HEK293 (cell line): ENCODE results near the gene LDLRAD2.
A peak's percentile ranks its signal among the peaks of the same experiment; 100 is the strongest.

Experiments
- CTCF ChIA-PET: fragments of 350-600 bp; formaldehyde crosslinking; extraction: SDS; loops from one replicate; lab custom pipeline; 2021; ENCODE audit warnings: antibody characterized with exemption; lab: Yijun Ruan, JAX
- POLR2A ChIA-PET: fragments of 300-600 bp; formaldehyde crosslinking; extraction: SDS; loops from one replicate; lab custom pipeline; 2020; ENCODE audit warnings: antibody characterized with exemption, inconsistent platforms; lab: Yijun Ruan, JAX
- H3K27ac ChIP-seq: fragments of 200-500 bp; sonication (Bioruptor generic); 2 replicates; pipeline ENCODE4 v1.5.1; 2014; ENCODE audit warnings: low read depth, low read length, control low read depth, inconsistent platforms; ENCODE audit errors: extremely low read depth
- H3K36me3 ChIP-seq, 2 experiments: fragments of 200-500 bp in 1 of 2; sonication (Bioruptor generic) in 1 of 2; 1 replicate in 1 of 2; 2 replicates in 1 of 2; pipeline ENCODE4 v1.5.1; 2014 to 2017; ENCODE audit warnings: inconsistent platforms in 2 of 2, low read length in 2 of 2; ENCODE audit not compliant: control insufficient read depth in 2 of 2, insufficient read depth in 1 of 2
- H3K4me1 ChIP-seq: fragments of 200-500 bp; sonication (Bioruptor generic); 2 replicates; pipeline ENCODE4 v1.5.1; 2014; ENCODE audit warnings: mild to moderate bottlenecking, low read length, inconsistent platforms; ENCODE audit not compliant: control insufficient read depth, insufficient read depth
- H3K4me3 ChIP-seq: 2 replicates; pipeline ENCODE4 v1.5.1; 2011; ENCODE audit warnings: low read depth, mild to moderate bottlenecking, control low read depth, low read length, moderate library complexity
- H3K9me3 ChIP-seq: fragments of 200-500 bp; sonication (Bioruptor generic); 2 replicates; pipeline ENCODE4 v1.5.1; 2014; ENCODE audit warnings: low read depth, low read length, inconsistent platforms; ENCODE audit not compliant: control insufficient read depth, insufficient read depth
- BCL6B ChIP-seq: fragments of 450-650 bp; formaldehyde crosslinking; IDR thresholded peaks from 2 replicates; pipeline ENCODE4 v1.5.1; 2017; ENCODE audit warnings: missing biosample characterization, missing genetic modification characterization
- GFI1B ChIP-seq: fragments of 450-650 bp; formaldehyde crosslinking; IDR thresholded peaks from 2 replicates; pipeline ENCODE4 v1.5.1; 2016; ENCODE audit warnings: missing biosample characterization, missing genetic modification characterization
- PRDM2 ChIP-seq: fragments of 450-650 bp; formaldehyde crosslinking; IDR thresholded peaks from 2 replicates; pipeline ENCODE4 v1.5.1; 2016; ENCODE audit warnings: missing biosample characterization, missing genetic modification characterization, borderline replicate concordance
- SP3 ChIP-seq: fragments of 450-650 bp; formaldehyde crosslinking; IDR thresholded peaks from 2 replicates; pipeline ENCODE4 v1.5.1; 2016; ENCODE audit warnings: missing biosample characterization, missing genetic modification characterization
- WT1 ChIP-seq: fragments of 450-650 bp; formaldehyde crosslinking; IDR thresholded peaks from 2 replicates; pipeline ENCODE4 v1.5.1; 2016; ENCODE audit warnings: missing biosample characterization, missing genetic modification characterization
- ZBTB1 ChIP-seq: fragments of 450-650 bp; formaldehyde crosslinking; IDR thresholded peaks from 2 replicates; pipeline ENCODE4 v1.5.1; 2016; ENCODE audit warnings: missing biosample characterization, missing genetic modification characterization
- ZBTB20 ChIP-seq: fragments of 450-650 bp; formaldehyde crosslinking; IDR thresholded peaks from 2 replicates; pipeline ENCODE4 v1.5.1; 2016; ENCODE audit warnings: missing biosample characterization, missing genetic modification characterization
- ZEB2 ChIP-seq: fragments of 450-650 bp; formaldehyde crosslinking; IDR thresholded peaks from 2 replicates; pipeline ENCODE4 v1.5.1; 2016; ENCODE audit warnings: missing biosample characterization, missing genetic modification characterization
- ZFP41 ChIP-seq: fragments of 450-650 bp; formaldehyde crosslinking; IDR thresholded peaks from 2 replicates; pipeline ENCODE4 v1.5.1; 2016; ENCODE audit warnings: missing biosample characterization, missing genetic modification characterization, borderline replicate concordance
- ZNF311 ChIP-seq: fragments of 450-650 bp; formaldehyde crosslinking; IDR thresholded peaks from 2 replicates; pipeline ENCODE4 v1.5.1; 2017; ENCODE audit warnings: missing biosample characterization, missing genetic modification characterization, borderline replicate concordance
- ZNF37A ChIP-seq: fragments of 450-650 bp; IDR thresholded peaks from 2 replicates; pipeline ENCODE4 v1.5.1; 2018; ENCODE audit warnings: missing biosample characterization, missing genetic modification characterization
- ZNF394 ChIP-seq: fragments of 450-650 bp; formaldehyde crosslinking; IDR thresholded peaks from 2 replicates; pipeline ENCODE4 v1.5.1; 2016; ENCODE audit warnings: missing biosample characterization, missing genetic modification characterization, mild to moderate bottlenecking, moderate library complexity, borderline replicate concordance
- ZNF571 ChIP-seq: fragments of 450-650 bp; formaldehyde crosslinking; IDR thresholded peaks from 2 replicates; pipeline ENCODE4 v1.5.0; 2017; ENCODE audit warnings: missing biosample characterization, missing genetic modification characterization
- ZNF670 ChIP-seq: fragments of 450-650 bp; formaldehyde crosslinking; IDR thresholded peaks from 2 replicates; pipeline ENCODE4 v1.5.1; 2016; ENCODE audit warnings: missing biosample characterization, missing genetic modification characterization, low read depth
- ZNF768 ChIP-seq: fragments of 450-650 bp; formaldehyde crosslinking; IDR thresholded peaks from 2 replicates; pipeline ENCODE4 v1.5.1; 2018; ENCODE audit warnings: missing biosample characterization, mild to moderate bottlenecking, missing genetic modification characterization
- ZNF776 ChIP-seq: fragments of 450-650 bp; formaldehyde crosslinking; IDR thresholded peaks from 2 replicates; pipeline ENCODE4 v1.5.0; 2017; ENCODE audit warnings: missing biosample characterization, missing genetic modification characterization, borderline replicate concordance
- ZNF792 ChIP-seq: fragments of 450-650 bp; formaldehyde crosslinking; IDR thresholded peaks from 2 replicates; pipeline ENCODE4 v1.5.1; 2016; ENCODE audit warnings: missing biosample characterization, missing genetic modification characterization
- ZSCAN18 ChIP-seq: fragments of 450-650 bp; formaldehyde crosslinking; IDR thresholded peaks from 2 replicates; pipeline ENCODE4 v1.5.1; 2016; ENCODE audit warnings: missing biosample characterization, missing genetic modification characterization
- ZSCAN30 ChIP-seq: fragments of 450-650 bp; IDR thresholded peaks from 2 replicates; pipeline ENCODE4 v1.5.1; 2018; ENCODE audit warnings: missing biosample characterization, mild to moderate bottlenecking, missing genetic modification characterization, moderate library complexity
- ZXDB ChIP-seq: fragments of 450-650 bp; formaldehyde crosslinking; IDR thresholded peaks from 2 replicates; pipeline ENCODE4 v1.5.1; 2016; ENCODE audit warnings: missing biosample characterization, missing genetic modification characterization
- TF ChIP-seq, protein P1 (sequence below): sonication (generic); formaldehyde crosslinking; IDR thresholded peaks from 2 replicates; pipeline ENCODE4 v1.8.1; 2022; ENCODE audit warnings: mild to moderate bottlenecking, moderate library complexity, missing genetic modification reagents
- TF ChIP-seq, protein P2 (sequence below): fragments of 450-650 bp; formaldehyde crosslinking; IDR thresholded peaks from 2 replicates; pipeline ENCODE4 v1.5.1; 2016; ENCODE audit warnings: missing biosample characterization, missing genetic modification characterization, borderline replicate concordance
- TF ChIP-seq, protein P3 (sequence below): fragments of 450-650 bp; formaldehyde crosslinking; IDR thresholded peaks from 2 replicates; pipeline ENCODE4 v1.5.1; 2016; ENCODE audit warnings: missing biosample characterization, missing genetic modification characterization

The LDLRAD2 gene

GRCh38 chr1:21804536-21804935 is 7.5 kb upstream of the LDLRAD2 start:
- H3K4me1 ChIP-seq: no peaks in the 10 kb centered on the region
- H3K9me3 ChIP-seq: no peaks in the 10 kb centered on the region
- POLR2A ChIA-PET: no interaction called here
- no peaks in the 10 kb centered on the region for H3K36me3 ChIP-seq
- CTCF ChIA-PET: no interaction called here
- TF ChIP-seq PRDM2 (tag by site-specific recombination) (no peak), GFI1B (tag by site-specific recombination) (no peak), ZNF37A (tag by site-specific recombination) (no peak), SP3 (no peak), ZFP41 (tag by site-specific recombination) (no peak), ZEB2 (tag by site-specific recombination) (no peak), ZSCAN30 (tag by site-specific recombination) (no peak), ZSCAN18 (tag by site-specific recombination) (no peak), ZNF776 (tag by site-specific recombination) (no peak)
- TF ChIP-seq, protein P1, sequence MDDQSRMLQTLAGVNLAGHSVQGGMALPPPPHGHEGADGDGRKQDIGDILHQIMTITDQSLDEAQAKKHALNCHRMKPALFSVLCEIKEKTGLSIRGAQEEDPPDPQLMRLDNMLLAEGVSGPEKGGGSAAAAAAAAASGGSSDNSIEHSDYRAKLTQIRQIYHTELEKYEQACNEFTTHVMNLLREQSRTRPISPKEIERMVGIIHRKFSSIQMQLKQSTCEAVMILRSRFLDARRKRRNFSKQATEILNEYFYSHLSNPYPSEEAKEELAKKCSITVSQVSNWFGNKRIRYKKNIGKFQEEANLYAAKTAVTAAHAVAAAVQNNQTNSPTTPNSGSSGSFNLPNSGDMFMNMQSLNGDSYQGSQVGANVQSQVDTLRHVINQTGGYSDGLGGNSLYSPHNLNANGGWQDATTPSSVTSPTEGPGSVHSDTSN (CRISPR knock-in tag): no peak
- TF ChIP-seq, protein P2, sequence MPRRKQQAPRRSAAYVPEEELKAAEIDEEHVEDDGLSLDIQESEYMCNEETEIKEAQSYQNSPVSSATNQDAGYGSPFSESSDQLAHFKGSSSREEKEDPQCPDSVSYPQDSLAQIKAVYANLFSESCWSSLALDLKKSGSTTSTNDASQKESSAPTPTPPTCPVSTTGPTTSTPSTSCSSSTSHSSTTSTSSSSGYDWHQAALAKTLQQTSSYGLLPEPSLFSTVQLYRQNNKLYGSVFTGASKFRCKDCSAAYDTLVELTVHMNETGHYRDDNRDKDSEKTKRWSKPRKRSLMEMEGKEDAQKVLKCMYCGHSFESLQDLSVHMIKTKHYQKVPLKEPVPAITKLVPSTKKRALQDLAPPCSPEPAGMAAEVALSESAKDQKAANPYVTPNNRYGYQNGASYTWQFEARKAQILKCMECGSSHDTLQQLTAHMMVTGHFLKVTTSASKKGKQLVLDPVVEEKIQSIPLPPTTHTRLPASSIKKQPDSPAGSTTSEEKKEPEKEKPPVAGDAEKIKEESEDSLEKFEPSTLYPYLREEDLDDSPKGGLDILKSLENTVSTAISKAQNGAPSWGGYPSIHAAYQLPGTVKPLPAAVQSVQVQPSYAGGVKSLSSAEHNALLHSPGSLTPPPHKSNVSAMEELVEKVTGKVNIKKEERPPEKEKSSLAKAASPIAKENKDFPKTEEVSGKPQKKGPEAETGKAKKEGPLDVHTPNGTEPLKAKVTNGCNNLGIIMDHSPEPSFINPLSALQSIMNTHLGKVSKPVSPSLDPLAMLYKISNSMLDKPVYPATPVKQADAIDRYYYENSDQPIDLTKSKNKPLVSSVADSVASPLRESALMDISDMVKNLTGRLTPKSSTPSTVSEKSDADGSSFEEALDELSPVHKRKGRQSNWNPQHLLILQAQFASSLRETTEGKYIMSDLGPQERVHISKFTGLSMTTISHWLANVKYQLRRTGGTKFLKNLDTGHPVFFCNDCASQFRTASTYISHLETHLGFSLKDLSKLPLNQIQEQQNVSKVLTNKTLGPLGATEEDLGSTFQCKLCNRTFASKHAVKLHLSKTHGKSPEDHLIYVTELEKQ (tag by site-specific recombination): no peak
- H3K4me3 ChIP-seq: no peak overlapping the region
- H3K27ac ChIP-seq: no peak overlapping the region

DNA sequence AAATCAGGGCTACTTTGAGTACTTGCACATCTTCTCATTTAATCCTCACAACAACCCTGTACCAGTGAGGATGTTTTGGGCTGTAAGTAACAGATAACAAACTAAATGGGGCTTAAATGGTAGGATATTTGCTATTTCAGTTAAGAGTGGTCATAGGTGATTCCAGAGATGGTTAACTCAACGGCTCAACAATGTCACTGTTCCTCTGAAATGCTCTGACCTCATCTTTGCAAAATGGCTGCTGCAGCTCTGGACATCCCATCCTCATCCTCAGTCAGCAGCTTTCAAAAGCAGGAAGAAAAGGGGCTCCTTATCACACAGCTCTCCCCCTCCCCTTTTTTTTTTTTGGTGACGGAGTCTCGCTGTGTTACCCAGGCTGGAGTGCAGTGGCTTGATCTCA is 1.5 kb downstream of the LDLRAD2 start:
- ChIA-PET POLR2A (no interaction called here), CTCF (no interaction called here)
- Histone ChIP-seq H3K36me3 (no peaks in the 10 kb centered on the region), H3K9me3 (no peaks in the 10 kb centered on the region), H3K4me3 (no peak overlapping the region), H3K4me1 (no peaks in the 10 kb centered on the region), H3K27ac (no peak overlapping the region)
- TF ChIP-seq ZNF571: no peak
- TF ChIP-seq ZNF792: no peak
- TF ChIP-seq ZNF311 (tag by site-specific recombination): no peak
- TF ChIP-seq, protein P3, sequence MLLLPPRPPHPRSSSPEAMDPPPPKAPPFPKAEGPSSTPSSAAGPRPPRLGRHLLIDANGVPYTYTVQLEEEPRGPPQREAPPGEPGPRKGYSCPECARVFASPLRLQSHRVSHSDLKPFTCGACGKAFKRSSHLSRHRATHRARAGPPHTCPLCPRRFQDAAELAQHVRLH (tag by site-specific recombination): 0 out of 2 replicates have a peak, but pooled peaks have one; percentile 45
- TF ChIP-seq ZXDB (tag by site-specific recombination): no peak
- no peak for TF ChIP-seq ZNF670 (tag by site-specific recombination)
- TF ChIP-seq ZBTB1 (tag by site-specific recombination): no peak
- TF ChIP-seq BCL6B (tag by site-specific recombination): no peak
- TF ChIP-seq ZNF768: no peak
- no peak for TF ChIP-seq WT1 (tag by site-specific recombination)
- no peak for TF ChIP-seq ZBTB20 (tag by site-specific recombination)
- TF ChIP-seq ZNF394 (tag by site-specific recombination): no peak
